SK-N-SH treated with all-trans-retinoic acid at 6 μM for 48 hours (cell line): ENCODE data around the gene MYCBPAP.
"Not testable (repeated sequence)": the region's sequence is repeated elsewhere in the genome, so short reads cannot be mapped to it uniquely, and the experiment has no call there.

Source experiments
- ATAC-seq: fragments of 200-7000 bp; cut with Tn5 transposase; 3 replicates; pipeline ENCODE4 v1.9.1; 2020; ENCODE audit warnings: mild to moderate bottlenecking, moderate library complexity
- ARNTL ChIP-seq: fragments of 450-650 bp; formaldehyde crosslinking; IDR thresholded peaks from 2 replicates; pipeline ENCODE4 v1.5.0; 2020; ENCODE audit warnings: low read depth, mild to moderate bottlenecking, moderate library complexity, borderline replicate concordance
- BACH2 ChIP-seq: fragments of 250-450 bp; sonication (Bioruptor Pico); IDR thresholded peaks from 2 replicates; pipeline ENCODE4 v1.9.0; 2021; ENCODE audit warnings: mild to moderate bottlenecking, borderline replicate concordance
- ESRRG ChIP-seq: fragments of 250-450 bp; sonication (Bioruptor Pico); IDR thresholded peaks from 2 replicates; pipeline ENCODE4 v1.6.1; 2021; ENCODE audit warnings: mild to moderate bottlenecking
- GLIS3 ChIP-seq: fragments of 250-450 bp; sonication (Bioruptor Pico); IDR thresholded peaks from 2 replicates; pipeline ENCODE4 v1.5.0; 2020; ENCODE audit warnings: mild to moderate bottlenecking, moderate library complexity
- ISL1 ChIP-seq: fragments of 250-450 bp; sonication (Bioruptor Pico); IDR thresholded peaks from 2 replicates; pipeline ENCODE4 v2.1.2; 2022; ENCODE audit warnings: mild to moderate bottlenecking, moderate library complexity
- OSR1 ChIP-seq: fragments of 250-450 bp; sonication (Bioruptor Pico); IDR thresholded peaks from 2 replicates; pipeline ENCODE4 v1.8.0; 2022; ENCODE audit warnings: moderate library complexity, mild to moderate bottlenecking, inconsistent platforms
- PPARA ChIP-seq: fragments of 250-450 bp; sonication (Bioruptor Pico); IDR thresholded peaks from 2 replicates; pipeline ENCODE4 v1.5.0; 2020; ENCODE audit warnings: mild to moderate bottlenecking, borderline replicate concordance
- RARB ChIP-seq: fragments of 250-450 bp; sonication (Bioruptor Pico); IDR thresholded peaks from 2 replicates; pipeline ENCODE4 v1.8.0; 2021; ENCODE audit warnings: mild to moderate bottlenecking, moderate library complexity
- SNAI2 ChIP-seq: fragments of 250-450 bp; sonication (Bioruptor Pico); IDR thresholded peaks from 2 replicates; pipeline ENCODE4 v1.5.0; 2020; ENCODE audit warnings: mild to moderate bottlenecking, moderate library complexity
- TCF4 ChIP-seq: fragments of 250-450 bp; sonication (Bioruptor Pico); IDR thresholded peaks from 2 replicates; pipeline ENCODE4 v1.8.0; 2021; ENCODE audit warnings: mild to moderate bottlenecking, moderate library complexity, borderline replicate concordance
- TOX ChIP-seq: fragments of 250-450 bp; sonication (Bioruptor Pico); IDR thresholded peaks from 2 replicates; pipeline ENCODE4 v1.8.0; 2021; ENCODE audit warnings: mild to moderate bottlenecking, moderate library complexity, borderline replicate concordance
- ZC3H10 ChIP-seq: fragments of 250-450 bp; sonication (Bioruptor Pico); IDR thresholded peaks from 2 replicates; pipeline ENCODE4 v1.5.1; 2021; ENCODE audit warnings: mild to moderate bottlenecking, moderate library complexity
- ZFP3 ChIP-seq: fragments of 250-450 bp; sonication (Bioruptor Pico); IDR thresholded peaks from 2 replicates; pipeline ENCODE4 v1.5.0; 2020; ENCODE audit warnings: mild to moderate bottlenecking, moderate library complexity
- ZFP30 ChIP-seq: fragments of 450-650 bp; formaldehyde crosslinking; IDR thresholded peaks from 2 replicates; pipeline ENCODE4 v1.5.0; 2022; ENCODE audit warnings: mild to moderate bottlenecking, moderate library complexity
- ZNF565 ChIP-seq: fragments of 450-650 bp; formaldehyde crosslinking; conservative IDR thresholded peaks from 2 replicates; pipeline ENCODE4 v1.5.0; 2020; ENCODE audit warnings: low read depth, mild to moderate bottlenecking, moderate library complexity
- ZNF70 ChIP-seq: fragments of 450-650 bp; formaldehyde crosslinking; IDR thresholded peaks from 2 replicates; pipeline ENCODE4 v1.5.0; 2020; ENCODE audit warnings: mild to moderate bottlenecking, moderate library complexity
- ZNF8 ChIP-seq: fragments of 450-650 bp; formaldehyde crosslinking; IDR thresholded peaks from 2 replicates; pipeline ENCODE4 v1.5.0; 2020; ENCODE audit warnings: mild to moderate bottlenecking, moderate library complexity
- TF ChIP-seq, protein P1 (sequence below): fragments of 250-450 bp; sonication (Bioruptor Pico); IDR thresholded peaks from 2 replicates; pipeline ENCODE4 v1.8.0; 2021; ENCODE audit warnings: low read depth, mild to moderate bottlenecking, moderate library complexity, borderline replicate concordance
- TF ChIP-seq, protein P2 (sequence below): fragments of 250-450 bp; sonication (Bioruptor Pico); IDR thresholded peaks from 2 replicates; pipeline ENCODE4 v1.5.1; 2020; ENCODE audit warnings: low read depth, mild to moderate bottlenecking, moderate library complexity
- TF ChIP-seq, protein P3 (sequence below): fragments of 250-450 bp; sonication (Bioruptor Pico); IDR thresholded peaks from 2 replicates; pipeline ENCODE4 v1.8.0; 2020; ENCODE audit warnings: mild to moderate bottlenecking, moderate library complexity, borderline replicate concordance
- TF ChIP-seq, protein P4 (sequence below): fragments of 250-450 bp; sonication (Bioruptor Pico); IDR thresholded peaks from 2 replicates; pipeline ENCODE4 v1.5.0; 2020; ENCODE audit warnings: mild to moderate bottlenecking, moderate library complexity
- TF ChIP-seq, protein P5 (sequence below): fragments of 250-450 bp; sonication (Bioruptor Pico); IDR thresholded peaks from 2 replicates; pipeline ENCODE4 v1.5.1; 2021; ENCODE audit warnings: mild to moderate bottlenecking, moderate library complexity

MYCBPAP gene

DNA sequence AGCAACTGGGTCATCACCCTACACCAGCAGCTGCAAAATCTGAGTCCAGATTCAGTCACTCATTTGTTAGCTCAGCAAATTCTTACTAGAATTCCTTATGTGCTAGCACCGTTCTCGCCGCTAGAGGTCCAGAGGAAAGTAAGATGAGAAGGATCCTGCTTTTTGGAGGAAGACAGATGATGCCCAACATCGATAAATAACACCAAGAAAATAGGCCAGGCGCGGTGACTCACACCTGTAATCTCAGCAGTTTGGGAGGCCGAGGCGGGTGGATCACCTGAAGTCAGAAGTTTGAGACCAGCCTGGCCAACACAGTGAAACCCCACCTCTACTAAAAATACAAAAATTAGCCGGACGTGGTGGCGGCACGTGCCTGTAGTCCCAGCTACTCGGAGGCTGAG, 35.5 kb upstream of the MYCBPAP start:
- ATAC-seq: not testable (repeated sequence)

DNA sequence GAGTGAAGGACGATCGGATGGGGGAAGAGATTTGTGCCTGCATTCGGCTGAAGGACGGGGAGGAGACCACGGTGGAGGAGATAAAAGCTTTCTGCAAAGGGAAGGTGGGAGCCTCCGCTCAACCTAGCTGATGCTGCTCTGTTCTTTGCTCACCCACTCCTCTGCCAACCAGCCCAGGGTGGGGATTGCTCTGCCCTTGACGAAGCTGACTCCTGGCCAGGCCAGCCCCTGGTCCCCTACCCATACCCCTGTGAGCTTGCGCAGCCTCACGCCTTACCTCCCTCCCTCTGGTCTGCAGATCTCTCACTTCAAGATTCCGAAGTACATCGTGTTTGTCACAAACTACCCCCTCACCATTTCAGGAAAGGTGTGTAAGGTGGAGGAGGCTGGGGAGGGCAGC, 34.3 kb upstream of the MYCBPAP start:
- no peak for ATAC-seq
- TF ChIP-seq, protein P1, sequence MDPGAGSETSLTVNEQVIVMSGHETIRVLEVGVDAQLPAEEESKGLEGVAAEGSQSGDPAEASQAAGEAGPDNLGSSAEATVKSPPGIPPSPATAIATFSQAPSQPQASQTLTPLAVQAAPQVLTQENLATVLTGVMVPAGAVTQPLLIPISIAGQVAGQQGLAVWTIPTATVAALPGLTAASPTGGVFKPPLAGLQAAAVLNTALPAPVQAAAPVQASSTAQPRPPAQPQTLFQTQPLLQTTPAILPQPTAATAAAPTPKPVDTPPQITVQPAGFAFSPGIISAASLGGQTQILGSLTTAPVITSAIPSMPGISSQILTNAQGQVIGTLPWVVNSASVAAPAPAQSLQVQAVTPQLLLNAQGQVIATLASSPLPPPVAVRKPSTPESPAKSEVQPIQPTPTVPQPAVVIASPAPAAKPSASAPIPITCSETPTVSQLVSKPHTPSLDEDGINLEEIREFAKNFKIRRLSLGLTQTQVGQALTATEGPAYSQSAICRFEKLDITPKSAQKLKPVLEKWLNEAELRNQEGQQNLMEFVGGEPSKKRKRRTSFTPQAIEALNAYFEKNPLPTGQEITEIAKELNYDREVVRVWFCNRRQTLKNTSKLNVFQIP (CRISPR knock-in tag): no peak
- TF ChIP-seq, protein P2, sequence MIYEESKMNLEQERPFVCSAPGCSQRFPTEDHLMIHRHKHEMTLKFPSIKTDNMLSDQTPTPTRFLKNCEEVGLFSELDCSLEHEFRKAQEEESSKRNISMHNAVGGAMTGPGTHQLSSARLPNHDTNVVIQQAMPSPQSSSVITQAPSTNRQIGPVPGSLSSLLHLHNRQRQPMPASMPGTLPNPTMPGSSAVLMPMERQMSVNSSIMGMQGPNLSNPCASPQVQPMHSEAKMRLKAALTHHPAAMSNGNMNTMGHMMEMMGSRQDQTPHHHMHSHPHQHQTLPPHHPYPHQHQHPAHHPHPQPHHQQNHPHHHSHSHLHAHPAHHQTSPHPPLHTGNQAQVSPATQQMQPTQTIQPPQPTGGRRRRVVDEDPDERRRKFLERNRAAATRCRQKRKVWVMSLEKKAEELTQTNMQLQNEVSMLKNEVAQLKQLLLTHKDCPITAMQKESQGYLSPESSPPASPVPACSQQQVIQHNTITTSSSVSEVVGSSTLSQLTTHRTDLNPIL (CRISPR knock-in tag): no peak
- TF ChIP-seq, protein P3, sequence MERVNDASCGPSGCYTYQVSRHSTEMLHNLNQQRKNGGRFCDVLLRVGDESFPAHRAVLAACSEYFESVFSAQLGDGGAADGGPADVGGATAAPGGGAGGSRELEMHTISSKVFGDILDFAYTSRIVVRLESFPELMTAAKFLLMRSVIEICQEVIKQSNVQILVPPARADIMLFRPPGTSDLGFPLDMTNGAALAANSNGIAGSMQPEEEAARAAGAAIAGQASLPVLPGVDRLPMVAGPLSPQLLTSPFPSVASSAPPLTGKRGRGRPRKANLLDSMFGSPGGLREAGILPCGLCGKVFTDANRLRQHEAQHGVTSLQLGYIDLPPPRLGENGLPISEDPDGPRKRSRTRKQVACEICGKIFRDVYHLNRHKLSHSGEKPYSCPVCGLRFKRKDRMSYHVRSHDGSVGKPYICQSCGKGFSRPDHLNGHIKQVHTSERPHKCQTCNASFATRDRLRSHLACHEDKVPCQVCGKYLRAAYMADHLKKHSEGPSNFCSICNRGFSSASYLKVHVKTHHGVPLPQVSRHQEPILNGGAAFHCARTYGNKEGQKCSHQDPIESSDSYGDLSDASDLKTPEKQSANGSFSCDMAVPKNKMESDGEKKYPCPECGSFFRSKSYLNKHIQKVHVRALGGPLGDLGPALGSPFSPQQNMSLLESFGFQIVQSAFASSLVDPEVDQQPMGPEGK: no peak
- TF ChIP-seq, protein P4, sequence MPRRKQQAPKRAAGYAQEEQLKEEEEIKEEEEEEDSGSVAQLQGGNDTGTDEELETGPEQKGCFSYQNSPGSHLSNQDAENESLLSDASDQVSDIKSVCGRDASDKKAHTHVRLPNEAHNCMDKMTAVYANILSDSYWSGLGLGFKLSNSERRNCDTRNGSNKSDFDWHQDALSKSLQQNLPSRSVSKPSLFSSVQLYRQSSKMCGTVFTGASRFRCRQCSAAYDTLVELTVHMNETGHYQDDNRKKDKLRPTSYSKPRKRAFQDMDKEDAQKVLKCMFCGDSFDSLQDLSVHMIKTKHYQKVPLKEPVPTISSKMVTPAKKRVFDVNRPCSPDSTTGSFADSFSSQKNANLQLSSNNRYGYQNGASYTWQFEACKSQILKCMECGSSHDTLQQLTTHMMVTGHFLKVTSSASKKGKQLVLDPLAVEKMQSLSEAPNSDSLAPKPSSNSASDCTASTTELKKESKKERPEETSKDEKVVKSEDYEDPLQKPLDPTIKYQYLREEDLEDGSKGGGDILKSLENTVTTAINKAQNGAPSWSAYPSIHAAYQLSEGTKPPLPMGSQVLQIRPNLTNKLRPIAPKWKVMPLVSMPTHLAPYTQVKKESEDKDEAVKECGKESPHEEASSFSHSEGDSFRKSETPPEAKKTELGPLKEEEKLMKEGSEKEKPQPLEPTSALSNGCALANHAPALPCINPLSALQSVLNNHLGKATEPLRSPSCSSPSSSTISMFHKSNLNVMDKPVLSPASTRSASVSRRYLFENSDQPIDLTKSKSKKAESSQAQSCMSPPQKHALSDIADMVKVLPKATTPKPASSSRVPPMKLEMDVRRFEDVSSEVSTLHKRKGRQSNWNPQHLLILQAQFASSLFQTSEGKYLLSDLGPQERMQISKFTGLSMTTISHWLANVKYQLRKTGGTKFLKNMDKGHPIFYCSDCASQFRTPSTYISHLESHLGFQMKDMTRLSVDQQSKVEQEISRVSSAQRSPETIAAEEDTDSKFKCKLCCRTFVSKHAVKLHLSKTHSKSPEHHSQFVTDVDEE: no peak
- TF ChIP-seq ZFP3 (CRISPR knock-in tag): no peak
- TF ChIP-seq TCF4 (CRISPR knock-in tag): no peak
- TF ChIP-seq, protein P5, sequence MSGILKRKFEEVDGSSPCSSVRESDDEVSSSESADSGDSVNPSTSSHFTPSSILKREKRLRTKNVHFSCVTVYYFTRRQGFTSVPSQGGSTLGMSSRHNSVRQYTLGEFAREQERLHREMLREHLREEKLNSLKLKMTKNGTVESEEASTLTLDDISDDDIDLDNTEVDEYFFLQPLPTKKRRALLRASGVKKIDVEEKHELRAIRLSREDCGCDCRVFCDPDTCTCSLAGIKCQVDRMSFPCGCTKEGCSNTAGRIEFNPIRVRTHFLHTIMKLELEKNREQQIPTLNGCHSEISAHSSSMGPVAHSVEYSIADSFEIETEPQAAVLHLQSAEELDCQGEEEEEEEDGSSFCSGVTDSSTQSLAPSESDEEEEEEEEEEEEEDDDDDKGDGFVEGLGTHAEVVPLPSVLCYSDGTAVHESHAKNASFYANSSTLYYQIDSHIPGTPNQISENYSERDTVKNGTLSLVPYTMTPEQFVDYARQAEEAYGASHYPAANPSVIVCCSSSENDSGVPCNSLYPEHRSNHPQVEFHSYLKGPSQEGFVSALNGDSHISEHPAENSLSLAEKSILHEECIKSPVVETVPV: no peak
- TF ChIP-seq ZNF8 (CRISPR knock-in tag): no peak
- TF ChIP-seq ESRRG (CRISPR knock-in tag): no peak
- TF ChIP-seq TOX (CRISPR knock-in tag): no peak
- no peak for TF ChIP-seq ZNF70 (CRISPR knock-in tag)
- no peak for TF ChIP-seq ZC3H10
- no peak for TF ChIP-seq ARNTL
- TF ChIP-seq ISL1 (CRISPR knock-in tag): no peak
- no peak for TF ChIP-seq PPARA (CRISPR knock-in tag)
- TF ChIP-seq ZFP30 (CRISPR knock-in tag): no peak
- TF ChIP-seq ZNF565 (CRISPR knock-in tag): no peak
- no peak for TF ChIP-seq GLIS3 (CRISPR knock-in tag)
- TF ChIP-seq SNAI2 (CRISPR knock-in tag): no peak

DNA sequence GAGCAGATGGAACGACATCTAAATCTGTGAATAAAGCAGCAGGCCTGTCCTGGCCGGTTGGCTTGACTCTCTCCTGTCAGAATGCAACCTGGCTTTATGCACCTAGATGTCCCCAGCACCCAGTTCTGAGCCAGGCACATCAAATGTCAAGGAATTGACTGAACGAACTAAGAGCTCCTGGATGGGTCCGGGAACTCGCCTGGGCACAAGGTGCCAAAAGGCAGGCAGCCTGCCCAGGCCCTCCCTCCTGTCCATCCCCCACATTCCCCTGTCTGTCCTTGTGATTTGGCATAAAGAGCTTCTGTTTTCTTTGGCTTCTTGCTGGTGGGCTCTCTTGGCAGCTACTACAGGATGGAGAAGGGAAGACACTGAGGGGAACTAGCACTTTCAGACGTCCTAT, 33.7 kb upstream of the MYCBPAP start:
- no peak for ATAC-seq
- TF ChIP-seq TOX (CRISPR knock-in tag): no peak
- TF ChIP-seq ZNF565 (CRISPR knock-in tag): no peak
- no peak for TF ChIP-seq ZNF8 (CRISPR knock-in tag)
- no peak for TF ChIP-seq OSR1 (CRISPR knock-in tag)
- no peak for TF ChIP-seq ZC3H10
- no peak for TF ChIP-seq ESRRG (CRISPR knock-in tag)
- no peak for TF ChIP-seq ZNF70 (CRISPR knock-in tag)
- TF ChIP-seq, protein P2 (CRISPR knock-in tag): no peak
- TF ChIP-seq, protein P5: no peak
- TF ChIP-seq BACH2 (CRISPR knock-in tag): no peak
- no peak for TF ChIP-seq RARB (CRISPR knock-in tag)
- TF ChIP-seq, protein P4: no peak
- TF ChIP-seq, all 23 proteins: peak for 0
